T-helper 9 cell (primary cell): Measurements from ENCODE around the gene TRIM46.
A peak's percentile ranks its signal among the peaks of the same experiment; 100 is the strongest.

ENCODE experiments used
- DNase-seq: peaks from one replicate; pipeline ENCODE4 v3.0.0-alpha.2; 2020

Gene TRIM46

DNA sequence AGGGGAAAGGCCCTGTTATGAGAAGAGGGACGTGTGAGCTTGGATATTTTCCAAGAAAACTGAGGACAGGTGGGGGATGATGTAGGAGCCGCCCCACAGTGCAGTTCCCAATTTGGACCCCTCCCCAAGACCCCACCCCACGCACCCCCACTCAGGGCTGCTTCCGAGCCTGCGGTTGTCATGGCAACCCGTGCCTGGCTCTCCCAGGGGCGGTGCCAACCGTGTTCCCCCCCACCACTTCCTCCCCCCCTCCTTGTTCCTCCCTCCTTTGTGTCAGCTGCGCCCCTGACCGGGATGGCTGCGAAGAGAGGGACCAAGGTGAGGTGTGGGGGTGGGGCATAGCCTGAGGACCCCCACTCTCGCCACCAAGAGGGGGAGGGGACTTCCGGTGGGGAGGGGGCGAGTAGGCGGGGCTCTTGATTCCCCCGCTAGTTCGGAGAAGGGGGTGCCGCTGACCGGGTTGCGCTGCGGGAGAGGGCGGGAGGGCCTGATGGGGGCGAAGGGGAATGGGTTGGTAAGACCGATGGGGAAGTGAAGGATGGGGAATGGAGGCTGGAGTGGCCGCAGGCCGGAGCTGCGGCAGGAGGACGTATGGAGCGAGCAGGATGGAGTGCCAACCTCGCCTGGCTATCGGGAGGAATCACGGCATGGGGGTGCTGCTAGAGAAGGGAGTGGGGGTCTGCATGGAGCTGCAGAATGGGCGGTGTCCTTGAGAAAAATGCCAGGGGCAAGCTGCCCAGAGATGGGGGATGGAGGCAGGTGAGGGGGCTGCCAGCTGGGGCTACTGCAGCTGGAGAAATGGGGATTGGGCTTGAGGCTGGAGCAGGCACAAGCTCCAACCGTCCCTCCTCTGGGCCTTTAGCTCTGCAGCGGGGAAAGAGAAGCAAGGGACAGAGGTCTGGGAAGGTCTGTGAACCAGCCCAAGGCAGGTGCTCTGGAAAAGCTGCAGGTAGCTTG lies 953 bp downstream of the TRIM46 start:
- peak; percentile 50 for DNase-seq

DNA sequence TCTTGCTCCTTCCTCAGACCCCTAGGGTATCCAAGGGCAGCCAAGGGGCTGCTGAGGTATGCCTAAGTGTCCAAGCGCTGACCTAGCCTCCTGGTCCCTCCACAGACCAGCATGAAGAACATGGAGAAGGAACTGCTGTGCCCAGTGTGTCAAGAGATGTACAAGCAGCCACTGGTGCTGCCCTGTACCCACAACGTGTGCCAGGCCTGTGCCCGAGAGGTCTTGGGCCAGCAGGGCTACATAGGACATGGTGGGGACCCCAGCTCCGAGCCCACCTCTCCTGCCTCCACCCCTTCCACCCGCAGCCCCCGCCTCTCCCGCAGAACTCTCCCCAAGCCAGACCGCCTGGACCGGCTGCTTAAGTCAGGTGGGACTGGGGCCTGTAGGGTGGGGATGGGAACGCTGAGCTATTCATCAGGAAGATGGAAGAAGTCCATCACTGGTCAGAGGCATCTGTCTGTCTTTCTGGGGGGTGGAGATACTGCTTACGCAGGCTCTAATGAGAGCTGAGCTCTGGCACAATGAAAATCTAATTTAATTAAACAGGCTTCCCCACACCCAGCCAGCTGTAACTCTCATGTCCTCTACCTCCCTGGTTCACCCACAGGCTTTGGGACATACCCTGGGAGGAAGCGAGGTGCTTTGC lies 1.8 kb downstream of the TRIM46 start:
- no peak for DNase-seq

DNA sequence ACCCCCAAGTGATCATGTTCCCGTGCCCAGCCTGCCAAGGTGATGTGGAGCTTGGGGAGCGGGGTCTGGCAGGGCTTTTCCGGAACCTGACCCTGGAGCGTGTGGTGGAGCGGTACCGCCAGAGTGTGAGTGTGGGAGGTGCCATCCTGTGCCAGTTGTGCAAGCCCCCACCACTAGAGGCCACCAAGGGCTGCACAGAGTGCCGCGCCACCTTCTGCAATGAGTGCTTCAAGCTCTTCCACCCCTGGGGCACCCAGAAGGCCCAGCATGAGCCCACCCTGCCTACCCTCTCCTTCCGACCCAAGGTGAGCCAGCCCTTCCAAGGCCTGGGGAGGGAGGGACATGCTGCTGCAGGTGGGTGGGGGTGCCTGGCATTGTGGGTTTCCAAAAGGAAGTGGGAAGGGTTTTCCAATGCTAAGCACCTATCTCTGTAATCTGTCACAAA lies 2.3 kb downstream of the TRIM46 start:
- no peak for DNase-seq

DNA sequence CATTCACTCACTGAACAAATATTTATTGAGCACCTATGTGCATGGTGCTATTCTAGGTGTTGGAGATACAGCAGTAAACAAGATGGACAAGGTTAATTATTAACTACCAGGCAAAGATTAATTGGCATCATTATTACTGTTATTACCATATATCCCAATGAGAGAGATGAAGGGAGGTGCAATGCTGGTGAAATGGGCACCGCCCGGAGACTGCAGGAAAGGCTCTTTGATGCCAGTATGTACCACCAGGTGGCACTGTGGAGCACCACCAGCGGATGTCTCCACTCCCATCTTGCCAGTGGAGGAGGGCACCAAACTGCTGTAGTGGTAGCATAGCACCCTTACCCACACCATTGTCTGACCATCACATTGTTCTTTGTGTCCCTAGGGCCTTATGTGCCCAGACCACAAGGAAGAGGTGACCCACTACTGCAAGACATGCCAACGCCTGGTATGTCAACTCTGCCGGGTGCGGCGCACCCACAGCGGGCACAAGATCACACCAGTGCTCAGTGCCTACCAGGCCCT lies 3.0 kb downstream of the TRIM46 start:
- peak; percentile 85 for DNase-seq

DNA sequence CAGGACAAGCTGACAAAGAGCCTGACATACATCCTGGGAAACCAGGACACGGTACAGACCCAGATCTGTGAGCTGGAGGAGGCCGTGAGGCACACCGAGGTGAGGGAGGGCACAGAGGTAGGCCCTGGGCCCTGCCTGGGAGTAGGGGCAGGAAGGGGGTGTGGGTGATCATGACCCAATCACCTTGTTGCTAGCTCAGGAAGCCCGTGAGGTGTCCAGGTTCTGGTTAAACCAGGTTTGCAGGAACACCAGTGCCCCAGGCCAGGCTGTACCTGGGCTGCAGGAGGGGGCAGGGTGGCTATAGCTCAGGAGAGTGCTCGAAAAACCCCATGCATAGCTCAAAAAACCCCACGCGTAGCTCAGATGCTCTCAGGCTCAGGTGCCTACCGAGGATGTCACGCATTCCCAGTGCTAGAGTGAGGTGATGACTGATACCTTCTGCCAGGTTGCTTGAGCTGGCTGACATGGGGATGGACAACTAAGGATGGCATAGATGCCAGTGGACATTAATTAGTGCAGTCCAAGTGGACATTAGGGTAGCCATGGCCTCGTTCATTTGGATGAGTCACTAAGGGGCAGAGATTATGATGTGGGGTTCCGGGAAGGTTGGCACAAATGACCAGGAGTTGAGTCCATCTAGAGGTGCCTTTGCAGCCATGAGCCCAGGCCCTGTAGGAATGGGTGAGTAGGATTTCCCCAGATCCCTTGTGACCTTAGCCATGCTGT lies 3.7 kb downstream of the TRIM46 start:
- no peak for DNase-seq

DNA sequence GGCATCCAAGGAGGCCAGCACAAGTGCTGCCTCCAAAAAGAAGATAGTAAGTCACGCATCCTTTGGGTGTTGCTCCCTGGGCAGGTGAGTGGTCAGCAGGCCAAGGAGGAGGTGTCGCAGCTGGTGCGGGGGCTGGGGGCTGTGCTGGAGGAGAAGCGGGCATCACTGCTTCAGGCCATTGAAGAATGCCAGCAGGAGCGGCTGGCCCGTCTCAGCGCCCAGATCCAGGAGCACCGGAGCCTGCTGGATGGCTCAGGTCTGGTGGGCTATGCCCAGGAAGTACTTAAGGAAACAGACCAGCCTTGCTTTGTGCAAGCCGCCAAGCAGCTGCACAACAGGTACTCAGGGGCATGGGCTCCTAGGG lies 4.3 kb downstream of the TRIM46 start:
- no peak for DNase-seq

DNA sequence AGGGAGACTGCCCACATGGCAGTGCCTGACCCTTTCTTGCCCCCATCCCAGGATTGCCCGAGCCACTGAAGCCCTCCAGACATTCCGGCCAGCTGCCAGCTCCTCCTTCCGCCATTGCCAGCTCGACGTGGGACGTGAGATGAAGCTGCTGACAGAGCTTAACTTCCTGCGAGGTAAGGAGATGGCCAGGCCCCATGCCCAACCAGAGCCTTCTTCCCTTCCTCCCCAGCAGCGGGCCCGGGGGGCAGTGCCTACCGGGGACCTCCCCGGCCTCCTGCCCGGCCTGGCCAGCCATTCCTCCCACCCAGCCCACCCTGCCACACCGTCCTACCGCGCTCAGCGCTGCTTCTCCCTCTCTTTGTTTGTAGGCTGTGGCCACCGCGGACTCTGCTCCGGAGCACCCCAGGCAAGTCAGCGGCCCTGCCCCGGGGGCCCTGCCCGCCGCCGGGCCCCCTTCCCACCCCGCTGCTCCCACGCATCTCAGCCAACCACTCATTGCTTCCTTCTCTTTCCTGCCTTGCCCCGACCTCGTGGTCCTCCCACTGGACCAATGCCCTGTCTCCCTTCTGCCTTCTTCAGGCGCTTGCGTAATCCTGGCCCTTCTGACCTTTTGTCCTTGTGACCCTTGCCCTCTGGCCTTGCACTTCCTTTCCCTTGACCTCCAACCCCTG lies 4.9 kb downstream of the TRIM46 start:
- no peak for DNase-seq

DNA sequence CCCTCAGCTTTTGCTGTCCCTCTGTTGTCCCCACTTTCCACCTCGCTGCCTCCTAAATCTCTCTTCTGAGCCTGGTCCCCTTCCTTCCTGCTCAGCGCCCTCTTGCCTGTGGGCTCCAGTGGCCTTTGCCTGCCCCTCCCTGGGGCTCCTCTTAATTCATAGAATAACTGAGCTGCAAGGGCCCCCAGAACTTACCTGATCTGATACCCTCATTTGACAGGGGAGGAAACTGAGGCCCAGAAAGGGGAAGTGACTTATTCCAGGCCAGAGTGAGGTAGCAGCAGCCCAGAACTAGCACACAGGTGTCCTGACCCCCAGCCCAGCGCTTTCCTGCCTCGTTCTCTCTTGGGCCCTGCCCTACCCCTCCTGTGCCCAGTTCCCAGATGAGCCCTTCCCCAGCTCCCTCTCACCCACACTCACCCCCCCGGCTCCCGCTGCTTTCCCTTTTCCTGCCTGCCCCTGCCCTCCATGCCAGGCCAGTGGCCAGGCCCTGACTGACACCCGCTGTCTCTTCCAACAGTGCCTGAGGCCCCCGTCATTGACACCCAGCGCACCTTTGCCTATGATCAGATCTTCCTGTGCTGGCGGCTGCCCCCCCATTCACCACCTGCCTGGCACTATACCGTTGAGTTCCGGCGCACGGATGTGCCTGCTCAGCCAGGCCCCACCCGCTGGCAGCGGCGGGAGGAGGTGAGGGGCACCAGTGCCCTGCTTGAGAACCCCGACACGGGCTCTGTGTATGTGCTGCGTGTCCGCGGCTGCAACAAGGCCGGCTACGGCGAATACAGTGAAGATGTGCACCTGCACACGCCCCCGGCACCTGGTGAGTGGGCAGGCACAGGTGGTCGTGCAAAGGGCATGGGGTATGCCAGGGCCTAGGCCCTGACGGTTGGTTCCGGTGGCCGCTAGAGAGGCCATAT lies 5.7 kb downstream of the TRIM46 start:
- DNase-seq = no peak

DNA sequence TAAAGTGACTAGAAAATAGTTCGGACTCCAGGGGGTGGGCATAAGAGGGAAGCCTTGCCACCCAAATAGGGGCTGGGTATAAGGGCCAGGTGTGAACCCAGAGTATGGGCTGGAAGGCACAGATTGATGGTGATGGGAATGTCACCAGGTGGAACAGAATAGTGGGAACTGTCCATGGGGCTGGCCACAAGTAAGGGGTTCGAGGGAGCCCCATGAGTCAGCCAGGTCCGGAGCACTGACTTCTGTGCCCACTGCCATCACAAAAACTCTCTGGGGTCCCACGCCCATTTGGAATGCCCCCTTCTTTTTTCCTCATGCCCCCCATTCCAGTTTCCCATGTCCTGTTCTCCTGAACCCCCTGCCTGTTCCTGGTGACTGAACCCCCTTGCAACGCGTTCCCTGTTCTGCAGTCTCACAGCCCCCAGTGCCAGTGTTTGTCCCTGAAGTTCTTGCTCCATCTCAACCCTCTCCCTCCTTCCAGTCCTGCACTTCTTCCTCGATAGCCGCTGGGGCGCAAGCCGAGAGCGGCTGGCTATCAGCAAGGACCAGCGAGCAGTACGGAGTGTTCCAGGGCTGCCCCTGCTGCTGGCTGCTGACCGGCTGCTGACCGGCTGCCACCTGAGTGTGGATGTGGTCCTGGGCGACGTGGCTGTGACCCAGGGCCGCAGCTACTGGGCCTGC lies 7.9 kb downstream of the TRIM46 start:
- no peak for DNase-seq

DNA sequence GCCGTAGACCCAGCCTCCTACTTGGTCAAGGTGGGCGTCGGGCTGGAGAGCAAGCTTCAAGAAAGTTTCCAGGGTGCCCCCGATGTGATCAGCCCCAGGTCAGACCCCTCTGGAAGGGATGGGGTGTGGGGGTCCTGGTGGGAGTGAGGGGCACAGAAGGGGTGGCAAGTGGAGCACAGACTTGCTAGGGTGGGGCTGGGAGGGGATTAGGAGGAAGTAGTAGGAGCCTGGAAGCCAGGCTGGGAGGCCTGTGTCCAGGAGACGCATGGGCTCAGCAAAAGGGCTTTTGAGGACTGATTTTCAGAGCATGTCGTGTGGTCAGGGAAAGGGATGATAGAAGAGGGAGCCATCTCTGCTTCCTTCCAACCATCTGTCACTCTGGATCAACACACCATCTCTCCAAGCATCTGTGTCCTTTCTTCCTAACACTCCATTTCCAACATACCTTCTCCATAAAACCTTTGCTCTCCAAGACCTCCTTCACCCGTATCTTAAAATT lies 8.5 kb downstream of the TRIM46 start:
- no peak for DNase-seq

DNA sequence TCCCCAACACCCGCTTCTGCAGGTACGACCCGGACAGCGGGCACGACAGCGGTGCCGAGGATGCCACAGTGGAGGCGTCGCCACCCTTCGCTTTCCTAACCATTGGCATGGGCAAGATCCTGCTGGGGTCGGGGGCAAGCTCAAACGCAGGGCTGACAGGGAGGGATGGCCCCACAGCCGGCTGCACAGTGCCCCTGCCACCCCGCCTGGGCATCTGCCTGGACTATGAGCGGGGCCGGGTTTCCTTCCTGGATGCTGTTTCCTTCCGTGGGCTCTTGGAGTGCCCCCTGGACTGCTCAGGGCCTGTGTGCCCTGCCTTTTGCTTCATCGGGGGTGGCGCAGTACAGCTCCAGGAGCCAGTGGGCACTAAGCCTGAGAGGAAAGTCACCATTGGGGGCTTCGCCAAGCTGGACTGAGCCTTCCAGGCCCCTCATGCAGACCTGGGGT lies 10.1 kb downstream of the TRIM46 start:
- DNase-seq = no peak

DNA sequence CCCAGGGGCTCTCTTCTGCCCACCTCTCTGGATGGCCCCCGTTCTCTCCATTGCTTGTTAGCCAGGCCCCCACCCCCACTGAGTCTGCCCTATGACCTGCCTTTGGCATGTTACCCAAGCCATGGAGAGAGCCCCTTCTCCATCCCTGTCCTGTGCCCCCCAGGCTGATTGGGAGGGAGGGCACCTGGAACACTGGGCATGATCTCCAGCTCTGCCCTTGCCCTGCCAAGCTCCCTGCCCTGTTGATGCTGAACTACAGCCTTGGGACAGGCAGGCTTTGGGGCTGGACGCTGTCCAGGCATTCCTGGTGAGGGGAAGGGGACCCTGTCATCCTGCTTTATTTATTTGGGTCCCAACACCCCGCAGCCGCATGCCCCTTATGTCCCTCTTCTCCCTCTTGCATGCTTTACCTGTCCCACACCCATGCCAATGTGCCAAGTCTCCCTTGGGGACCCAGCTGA lies 10.7 kb downstream of the TRIM46 start:
- no peak for DNase-seq

DNA sequence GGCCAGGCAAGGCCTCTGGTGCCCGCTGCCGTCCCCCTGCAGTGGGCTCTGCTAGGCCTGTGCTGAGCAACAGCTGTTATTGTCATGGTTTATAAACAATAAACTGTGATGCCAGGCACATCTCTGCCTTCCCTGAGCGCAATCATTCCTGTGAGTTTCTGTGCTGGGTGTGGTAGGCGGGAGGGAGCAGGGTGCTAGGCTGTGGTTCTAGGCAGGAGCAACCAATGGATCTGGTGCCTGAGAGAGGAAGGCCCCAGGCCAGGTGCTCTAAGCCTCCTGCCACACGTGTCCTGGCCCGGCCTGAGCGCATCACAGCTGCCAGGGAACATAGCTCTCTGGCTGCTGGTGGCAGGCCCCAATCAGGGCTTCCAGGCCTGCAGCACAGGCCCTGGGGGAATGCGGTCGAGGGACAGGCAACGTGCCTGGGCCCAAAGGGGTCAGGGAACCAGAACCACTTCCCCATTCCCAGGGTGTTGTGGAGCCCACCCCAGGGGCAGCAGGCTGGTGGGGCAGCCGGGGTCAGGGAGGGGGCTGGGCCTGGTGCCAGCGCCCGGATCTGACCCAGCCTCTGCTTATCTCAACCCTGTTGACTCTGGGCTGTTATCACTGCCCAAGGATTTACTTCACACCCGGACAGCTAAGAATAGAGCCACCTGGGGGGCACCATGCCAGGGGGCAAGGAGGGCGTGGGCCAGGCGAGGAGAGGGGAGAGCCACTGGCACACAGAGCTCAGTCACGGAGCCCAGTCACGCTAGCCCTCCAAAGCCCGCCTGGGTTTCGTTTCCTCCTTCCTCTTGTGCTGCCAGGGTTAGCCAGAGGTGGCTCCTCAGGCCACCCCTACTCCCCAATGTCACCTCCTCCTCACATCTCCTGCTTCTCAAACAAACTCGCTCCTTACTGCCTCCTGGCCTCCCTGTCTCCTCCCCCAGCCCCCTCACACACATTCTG lies 11.5 kb downstream of the TRIM46 start:
- no peak for DNase-seq

DNA sequence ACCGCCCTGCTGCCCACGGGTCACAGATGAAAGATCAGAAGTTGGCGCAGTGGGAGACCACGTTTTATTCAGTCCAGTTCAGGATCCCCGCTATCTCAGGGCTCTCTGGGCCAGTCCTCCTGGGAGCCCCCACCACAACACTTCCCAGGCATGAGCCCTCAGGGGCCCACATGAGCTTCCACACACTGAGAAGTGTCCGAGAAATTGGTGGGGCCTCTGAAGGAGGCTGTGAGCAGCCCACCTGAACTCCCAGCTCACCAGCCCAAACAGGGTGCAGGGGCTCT lies 12.1 kb downstream of the TRIM46 start:
- DNase-seq = no peak

DNA sequence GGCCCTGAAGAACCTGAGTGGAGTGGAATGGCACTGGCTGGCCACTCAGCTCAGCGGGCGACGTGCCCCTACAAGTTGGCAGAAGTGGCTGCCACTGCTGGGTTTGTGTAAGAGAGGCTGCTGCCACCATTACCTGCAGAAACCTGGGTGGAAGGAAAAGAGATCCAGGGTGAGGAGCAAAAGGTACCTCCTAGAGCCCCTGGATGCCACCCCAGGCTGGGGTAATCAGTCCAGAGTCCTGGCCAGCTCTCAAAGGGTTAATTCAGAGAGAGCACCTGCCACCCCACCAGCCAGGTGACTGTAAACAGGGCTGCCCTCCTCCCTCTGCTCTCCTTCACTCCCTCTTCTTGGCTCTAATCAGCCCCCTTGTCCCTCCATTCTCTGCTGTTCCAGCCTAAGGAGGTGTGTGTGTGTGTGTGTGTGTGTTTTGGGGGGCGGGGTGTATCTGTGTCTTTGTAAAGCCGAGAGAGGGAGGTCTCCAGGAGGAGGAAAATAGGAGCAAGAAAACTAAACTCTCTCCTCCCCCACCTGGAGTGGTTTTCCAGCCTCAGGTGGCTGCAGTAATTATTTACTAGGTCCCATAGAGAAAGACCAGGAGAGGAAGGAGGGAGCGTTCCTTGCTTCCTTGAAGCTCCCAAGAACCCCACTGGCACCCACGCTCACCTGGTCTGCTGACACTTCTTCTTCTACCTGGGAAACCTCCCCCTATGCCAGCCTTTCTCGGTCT lies 12.6 kb downstream of the TRIM46 start:
- no peak for DNase-seq

DNA sequence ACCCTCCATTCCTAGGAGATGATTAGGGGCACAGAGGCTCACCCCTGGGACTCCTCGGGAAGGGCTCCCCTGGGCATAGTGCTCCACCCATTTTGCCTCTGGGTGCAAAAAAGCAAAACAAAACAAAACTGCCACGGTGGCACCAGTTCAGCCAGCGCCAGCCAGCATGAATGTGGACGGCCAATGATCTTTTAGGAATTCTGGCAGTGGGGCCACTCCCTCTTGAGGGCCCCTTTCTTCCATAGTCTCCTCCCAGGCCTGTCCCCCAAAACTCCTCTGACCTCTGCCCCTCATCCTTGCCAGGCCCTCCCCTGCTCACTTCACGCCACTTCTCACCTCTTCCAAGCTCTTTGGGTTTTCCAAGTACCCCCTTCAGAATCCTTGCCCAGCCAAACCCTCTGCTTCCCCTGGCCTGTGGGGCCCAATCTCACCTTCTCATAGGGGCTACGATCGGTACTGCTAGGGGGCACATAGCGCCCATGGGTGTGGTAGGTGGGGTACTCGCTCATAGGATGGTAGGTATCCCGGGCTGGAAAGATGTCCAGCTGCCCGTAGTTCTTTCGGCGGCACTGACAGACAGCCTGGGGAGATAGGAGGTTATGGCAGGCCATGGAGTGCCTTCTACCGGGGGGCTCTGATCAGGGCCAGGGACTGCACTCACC lies 13.3 kb downstream of the TRIM46 start:
- no peak for DNase-seq

DNA sequence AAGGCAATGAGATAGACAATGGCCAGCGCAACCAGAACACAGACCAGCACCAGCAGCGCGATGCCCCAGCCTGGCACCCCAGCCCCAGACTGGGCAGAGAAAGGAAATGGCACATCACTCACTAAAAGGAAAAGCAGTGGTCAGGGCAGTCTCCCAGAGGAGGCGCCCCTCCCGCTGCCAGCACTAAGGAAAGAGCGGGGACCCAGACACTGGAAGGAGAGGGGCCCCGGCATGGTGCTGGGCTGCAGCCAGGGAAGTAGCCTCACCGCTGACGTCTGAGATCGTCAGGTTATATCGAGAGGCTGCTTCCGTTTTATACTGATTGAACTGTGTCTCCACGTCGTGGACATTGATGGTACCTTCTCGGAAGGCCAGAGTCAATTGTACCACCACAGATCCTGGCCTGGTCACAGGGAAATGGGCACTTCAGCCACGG lies 13.8 kb downstream of the TRIM46 start:
- DNase-seq = no peak

DNA sequence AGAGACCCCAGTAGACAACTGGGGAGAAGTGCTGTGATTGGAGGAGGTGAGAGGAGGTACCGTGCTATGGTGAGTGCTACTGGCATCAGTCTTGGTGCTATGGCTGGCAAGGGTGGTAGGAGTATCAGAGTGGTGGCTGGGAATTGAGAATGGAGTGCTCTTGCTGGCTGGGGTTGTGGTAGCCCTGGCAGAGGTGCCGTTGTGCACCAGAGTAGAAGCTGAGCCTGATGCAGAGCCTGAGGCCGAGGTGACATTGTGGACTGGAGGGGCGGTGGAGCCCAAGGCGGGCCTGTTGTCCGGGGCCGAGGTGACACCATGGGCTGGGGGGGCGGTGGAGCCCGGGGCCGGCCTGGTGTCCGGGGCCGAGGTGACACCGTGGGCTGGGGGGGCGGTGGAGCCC lies 14.6 kb downstream of the TRIM46 start:
- no peak for DNase-seq
